ENCODE results near the gene ELP4. TPM values are rescaled to one million over a fixed set of nuclear protein-coding genes. Genes with fewer than 3 reads are reported as not detected.

The ELP4 gene
- total RNA-seq, 1 experiment from 2014 or later, result 15.2 TPM

DNA sequence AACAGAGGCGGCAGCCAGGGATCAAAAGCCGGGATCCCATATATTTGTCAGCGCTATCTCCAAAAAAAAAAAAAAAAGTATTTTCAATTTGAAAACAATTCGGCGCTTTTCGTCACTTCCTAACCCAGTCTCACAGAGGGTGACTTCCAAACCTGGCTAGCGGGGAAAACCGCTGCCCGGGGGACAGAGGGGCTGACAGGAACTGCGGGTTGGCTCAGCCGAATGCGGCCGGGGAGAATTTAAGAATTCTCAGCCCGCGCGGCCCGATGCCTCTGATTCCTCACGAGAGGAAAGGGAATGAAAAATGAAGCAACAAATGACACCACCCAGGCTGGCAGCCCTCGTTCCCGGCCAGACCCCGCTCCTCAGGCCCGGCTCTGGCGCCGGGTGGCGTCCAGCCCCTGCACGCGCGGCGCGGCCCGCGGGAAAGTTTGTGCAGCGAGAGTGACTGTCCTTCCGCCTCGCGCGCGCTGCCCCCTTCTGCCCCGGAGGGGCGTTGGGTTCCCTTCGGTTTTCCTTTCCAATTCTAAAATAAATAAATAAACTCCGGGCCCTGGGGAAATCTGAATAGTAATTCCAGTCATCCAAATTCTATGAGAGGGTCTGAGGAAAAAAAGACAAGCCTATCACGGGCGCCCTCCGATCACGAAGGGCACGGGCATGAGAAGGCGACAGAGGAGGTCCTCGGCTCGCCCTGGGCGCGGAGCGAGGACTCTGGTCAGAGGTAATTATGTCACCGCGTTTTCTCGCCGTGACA, 306.3 kb downstream of the ELP4 start:
- Mint-ChIP-seq H3K4me1 (peaks cover 33 to 64% of the 10 kb centered on the region in 2 experiments), H3K27ac (no peak overlapping the region; a peak in 1 of 7 replicates)

More for the DNA sequence above, 306.3 kb downstream of the ELP4 start:
- Mint-ChIP-seq H3K27me3 (ENCODE audit: low read depth) (peaks cover 99% of the 10 kb centered on the region), H3K36me3 (ENCODE audit: insufficient read depth in 1 of 3, low read depth in 3 of 3) (no peaks in the 10 kb centered on the region; a peak in 1 of 7 replicates), H3K4me3 (peak overlapping the region; percentile 31 to 75; a peak in 4 of 5 replicates), H3K9me3 (peaks cover 0 to 3% of the 10 kb centered on the region in 2 experiments; a peak in 3 of 5 replicates)
- Histone ChIP-seq H3K9me3 (ENCODE audit: control insufficient read depth, low read depth, low read length) (no peaks in the 10 kb centered on the region), H3K9ac (ENCODE audit: extremely low read depth, insufficient read length, low read length) (no peak overlapping the region), H3T11ph (ENCODE audit: low read length) (no peak overlapping the region), H2BK5ac (ENCODE audit: insufficient read length, low read length) (no peak overlapping the region), H3K18ac (ENCODE audit: insufficient read length, low read depth, low read length) (no peak overlapping the region), H2AK5ac (ENCODE audit: insufficient read length, low read length) (no peak overlapping the region), H3K79me2 (ENCODE audit: insufficient read depth, low read length) (no peaks in the 10 kb centered on the region), H2BK12ac (ENCODE audit: insufficient read length, low read depth, low read length) (no peak overlapping the region), H3K14ac (ENCODE audit: insufficient read depth, low read length) (no peak overlapping the region), H4K5ac (ENCODE audit: insufficient read length, low read depth, low read length) (no peak overlapping the region), H4K91ac (ENCODE audit: insufficient read length, low read depth, low read length) (no peak overlapping the region), H2BK20ac (ENCODE audit: low read depth, low read length, poor library complexity, severe bottlenecking) (no peak overlapping the region), H3K23ac (ENCODE audit: insufficient read length, low read depth, low read length) (no peak overlapping the region), H3K27ac (ENCODE audit: insufficient read length, low read depth, low read length) (no peak overlapping the region), H3K4me1 (ENCODE audit: insufficient read depth, low read length) (no peaks in the 10 kb centered on the region; the same call in 1 of the 2 replicates), H3K79me1 (ENCODE audit: insufficient read depth, low read depth, low read length, poor library complexity, severe bottlenecking) (no peaks in the 10 kb centered on the region), H4K20me1 (ENCODE audit: control insufficient read depth, insufficient read depth, insufficient read length) (peaks cover 3% of the 10 kb centered on the region), H3K27me3 (ENCODE audit: insufficient read depth, low read length) (peaks cover 90% of the 10 kb centered on the region), H3K56ac (ENCODE audit: insufficient read length, low read depth, low read length) (no peak overlapping the region), H2BK15ac (ENCODE audit: low read depth, low read length) (no peak overlapping the region), H3K23me2 (ENCODE audit: insufficient read length, low read depth, low read length, poor library complexity, severe bottlenecking) (peaks cover 34% of the 10 kb centered on the region), H2AFZ (ENCODE audit: low read length) (no peak overlapping the region), H4K8ac (replicated peaks; ENCODE audit: insufficient read length, low read depth, low read length) (no peak overlapping the region), H3K4ac (ENCODE audit: low read depth, low read length) (no peak overlapping the region), H3K4me2 (ENCODE audit: insufficient read depth, insufficient read length, low read length) (peak overlapping the region; percentile 94), H2BK120ac (ENCODE audit: low read depth, low read length, poor library complexity, severe bottlenecking) (no peak overlapping the region)
- DNase-seq, result no peak
- WGBS (ENCODE audit: extremely low coverage, insufficient read length, low lambda C conversion rate), result no CpG with 5 or more reads among the region's 57 CpGs
- TF ChIP-seq, protein P1, sequence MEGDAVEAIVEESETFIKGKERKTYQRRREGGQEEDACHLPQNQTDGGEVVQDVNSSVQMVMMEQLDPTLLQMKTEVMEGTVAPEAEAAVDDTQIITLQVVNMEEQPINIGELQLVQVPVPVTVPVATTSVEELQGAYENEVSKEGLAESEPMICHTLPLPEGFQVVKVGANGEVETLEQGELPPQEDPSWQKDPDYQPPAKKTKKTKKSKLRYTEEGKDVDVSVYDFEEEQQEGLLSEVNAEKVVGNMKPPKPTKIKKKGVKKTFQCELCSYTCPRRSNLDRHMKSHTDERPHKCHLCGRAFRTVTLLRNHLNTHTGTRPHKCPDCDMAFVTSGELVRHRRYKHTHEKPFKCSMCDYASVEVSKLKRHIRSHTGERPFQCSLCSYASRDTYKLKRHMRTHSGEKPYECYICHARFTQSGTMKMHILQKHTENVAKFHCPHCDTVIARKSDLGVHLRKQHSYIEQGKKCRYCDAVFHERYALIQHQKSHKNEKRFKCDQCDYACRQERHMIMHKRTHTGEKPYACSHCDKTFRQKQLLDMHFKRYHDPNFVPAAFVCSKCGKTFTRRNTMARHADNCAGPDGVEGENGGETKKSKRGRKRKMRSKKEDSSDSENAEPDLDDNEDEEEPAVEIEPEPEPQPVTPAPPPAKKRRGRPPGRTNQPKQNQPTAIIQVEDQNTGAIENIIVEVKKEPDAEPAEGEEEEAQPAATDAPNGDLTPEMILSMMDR (conservative IDR thresholded peaks at IDR 0.05), result no peak

All from H9 (cell line).